Liver (tissue), 9 donors: ENCODE measurements around the gene MRAS. TPM values are rescaled to one million over a fixed set of nuclear protein-coding genes. Genes with fewer than 3 reads are reported as not detected.

ENCODE experiments used
- DNase-seq: peaks from one replicate; pipeline ENCODE4 v3.0.0-alpha.2; 2017; ENCODE audit warnings: low spot score
- H3K27ac ChIP-seq, 2 donors: one replicate each; pipeline ENCODE4 v1.7.0; 2013; ENCODE audit warnings: inconsistent platforms in 2 of 2, low read length in 2 of 2, control low read depth in 1 of 2, low read depth in 1 of 2, mild to moderate bottlenecking in 1 of 2
- H3K27me3 ChIP-seq, 4 donors: one replicate each; pipeline versions ENCODE4 v1.6.1 to v1.7.0; 2013; ENCODE audit warnings: low read length in 3 of 4, inconsistent platforms in 1 of 4, mild to moderate bottlenecking in 1 of 4, moderate library complexity in 1 of 4; ENCODE audit not compliant: control insufficient read depth in 4 of 4, insufficient read depth in 4 of 4
- H3K36me3 ChIP-seq, 4 donors: one replicate each; pipeline versions ENCODE4 v1.6.1 to v1.7.0; 2013; ENCODE audit warnings: low read length in 3 of 4, mild to moderate bottlenecking in 3 of 4, low read depth in 1 of 4, moderate library complexity in 1 of 4; ENCODE audit not compliant: control insufficient read depth in 4 of 4, insufficient read depth in 3 of 4
- H3K4me1 ChIP-seq, 4 donors: one replicate each; pipeline versions ENCODE4 v1.6.1 to v1.7.0; 2013; ENCODE audit warnings: low read length in 3 of 4, mild to moderate bottlenecking in 3 of 4, moderate library complexity in 1 of 4; ENCODE audit not compliant: control insufficient read depth in 4 of 4, insufficient read depth in 4 of 4
- H3K4me3 ChIP-seq, 3 donors: one replicate each; pipeline versions ENCODE4 v1.6.1 to v1.7.0; 2013; ENCODE audit warnings: low read length in 3 of 3, control low read depth in 1 of 3, low read depth in 1 of 3, mild to moderate bottlenecking in 1 of 3
- H3K9ac ChIP-seq, 2 donors: one replicate each; pipeline ENCODE4 v1.7.0; 2013; ENCODE audit warnings: low read length in 2 of 2, mild to moderate bottlenecking in 2 of 2, moderate library complexity in 2 of 2, control low read depth in 1 of 2, low read depth in 1 of 2
- H3K9me3 ChIP-seq, 4 donors: one replicate each; pipeline versions ENCODE4 v1.6.1 to v1.7.0; 2013; ENCODE audit warnings: low read length in 3 of 4; ENCODE audit not compliant: control insufficient read depth in 4 of 4
- EGR1 ChIP-seq, 2 donors: IDR thresholded peaks; 2 replicates each; pipeline ENCODE4 v1.6.1; 2016 to 2018; ENCODE audit warnings: antibody characterized with exemption in 2 of 2, low read depth in 2 of 2
- FOXA2 ChIP-seq: IDR thresholded peaks from 2 replicates; pipeline ENCODE4 v1.6.1; 2016; ENCODE audit warnings: antibody characterized with exemption
- GABPA ChIP-seq, 2 donors: IDR thresholded peaks in 1 of 2; conservative IDR thresholded peaks in 1 of 2; 2 replicates each; pipeline ENCODE4 v1.6.1; 2016; ENCODE audit warnings: antibody characterized with exemption in 2 of 2, mild to moderate bottlenecking in 1 of 2, moderate library complexity in 1 of 2
- HNF4A ChIP-seq, 2 donors: conservative IDR thresholded peaks; 2 replicates each; pipeline ENCODE4 v1.6.1; 2016; ENCODE audit warnings: antibody characterized with exemption in 2 of 2, mild to moderate bottlenecking in 2 of 2
- HNF4G ChIP-seq: IDR thresholded peaks from 2 replicates; pipeline ENCODE4 v1.6.1; 2016; ENCODE audit warnings: antibody characterized with exemption
- JUND ChIP-seq, 2 donors: IDR thresholded peaks; 2 replicates each; pipeline ENCODE4 v1.6.1; 2016; ENCODE audit warnings: antibody characterized with exemption in 2 of 2
- RAD21 ChIP-seq, 2 donors: IDR thresholded peaks; 2 replicates each; pipeline ENCODE4 v1.6.1; 2016; ENCODE audit warnings: antibody characterized with exemption in 2 of 2, mild to moderate bottlenecking in 2 of 2
- RXRA ChIP-seq, 2 donors: IDR thresholded peaks; 2 replicates each; pipeline ENCODE4 v1.6.1; 2017 to 2018; ENCODE audit warnings: antibody characterized with exemption in 2 of 2, mild to moderate bottlenecking in 1 of 2
- SP1 ChIP-seq: IDR thresholded peaks from 2 replicates; pipeline ENCODE4 v1.6.1; 2018; ENCODE audit warnings: antibody characterized with exemption, mild to moderate bottlenecking
- TAF1 ChIP-seq: conservative IDR thresholded peaks from 2 replicates; pipeline ENCODE4 v1.6.1; 2016; ENCODE audit warnings: antibody characterized with exemption, mild to moderate bottlenecking
- YY1 ChIP-seq: IDR thresholded peaks from 2 replicates; pipeline ENCODE4 v1.6.1; 2016; ENCODE audit warnings: antibody characterized with exemption, mild to moderate bottlenecking
- WGBS: extraction: QIAGEN DNeasy Blood & Tissue Kit; methylation state at CpG from one replicate; pipeline ENCODE4 v1.1.7; 2013; 5-methylcytosine and 5-hydroxymethylcytosine counted together
- polyA plus RNA-seq, 2 donors: library from polyadenylated mRNA; stranded (reverse) in 1 of 2; unstranded in 1 of 2; fragments of 200-250 nt in 1 of 2; fragments of >200 nt in 1 of 2; fragmentation: Nextera tagmentation in 1 of 2; extraction: Ambion mirVana in 1 of 2; gene quantifications; one replicate each; pipeline versions ENCODE4 v1.2.1 to v1.2.3, GENCODE V29; 2013 to 2015
- total RNA-seq, 2 donors: library from RNA; depleted of rRNA; stranded (reverse); fragments of >200 nt; gene quantifications; one replicate each; pipeline ENCODE4 v1.2.3, GENCODE V29; 2014
- TF ChIP-seq, protein P1 (sequence below): IDR thresholded peaks from 2 replicates; pipeline ENCODE4 v1.6.1; 2016; ENCODE audit warnings: antibody characterized with exemption
- TF ChIP-seq, protein P2 (sequence below): IDR thresholded peaks from 2 replicates; pipeline ENCODE4 v1.6.1; 2016; ENCODE audit warnings: antibody characterized with exemption
- TF ChIP-seq, protein P3 (sequence below): fragments of 150-350 bp; IDR thresholded peaks from 2 replicates; pipeline ENCODE4 v1.5.1; 2017; ENCODE audit warnings: improper control_type of control experiment, low read depth, low read length; ENCODE audit not compliant: missing input control
- TF ChIP-seq, protein P4 (sequence below): IDR thresholded peaks from 2 replicates; pipeline ENCODE4 v1.6.1; 2016; ENCODE audit warnings: antibody characterized with exemption, mild to moderate bottlenecking
- donor health status: healthy.
- donor health status: healthy.
- donor health status: healthy.
- donor health status: healthy.
- donor health status: healthy.

MRAS gene
- total and polyA plus RNA-seq, 4 donors, result 1.6 to 2.6 (median 1.9) TPM

DNA sequence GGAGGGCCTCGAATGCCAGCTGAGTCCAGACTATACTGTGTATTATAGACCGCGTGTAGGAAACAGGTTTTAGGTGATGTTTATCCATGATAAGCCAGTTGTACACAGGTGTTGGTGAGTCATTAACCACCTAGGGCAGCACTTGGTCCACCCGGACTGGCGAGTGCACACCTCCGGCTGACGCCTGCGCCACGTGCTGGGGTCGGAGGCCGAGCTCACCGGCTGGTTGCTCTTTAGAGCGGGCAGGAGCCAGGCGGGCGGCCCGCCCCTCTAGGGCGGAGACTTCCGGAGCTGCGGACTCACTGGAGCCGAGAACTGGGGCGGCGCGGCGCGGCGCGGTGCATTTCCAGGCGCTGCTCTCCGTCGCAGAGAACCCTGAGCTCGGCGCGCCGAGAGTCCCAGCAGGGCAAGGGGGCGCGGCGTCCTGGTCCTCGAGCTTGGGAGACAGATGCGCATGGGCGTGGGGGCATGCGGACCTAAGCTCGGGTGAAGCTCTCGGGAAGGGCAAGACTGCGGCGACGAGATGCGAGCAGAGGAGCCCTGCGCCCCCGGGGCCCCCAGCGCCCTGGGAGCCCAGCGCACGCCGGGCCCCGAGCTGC, 86.0 kb downstream of the MRAS start, which contains the start of gene ESYT3:
Gene ESYT3, plus strand, starts transcription at position 341 of the 599 bp plus-strand sequence. Its CDS starts 183 bp downstream, at position 524.
- H3K4me3 ChIP-seq, result peak within 1 kb of the TSS; percentile 47 to 55 (median 50)
- no peak within 1 kb of the TSS for H3K9ac ChIP-seq
- no peak for TF ChIP-seq RAD21 (IDR thresholded peaks at IDR 0.05)
- TF ChIP-seq YY1, result peak; percentile 12
- TF ChIP-seq RXRA (IDR thresholded peaks at IDR 0.05), result peak in 1 of 2 donors; percentile 31
- peak in 1 of 2 donors; percentile 52 for TF ChIP-seq JUND (IDR thresholded peaks at IDR 0.05)
- peak; percentile 21 for TF ChIP-seq SP1
- TF ChIP-seq TAF1, result no peak
- TF ChIP-seq, protein P1, sequence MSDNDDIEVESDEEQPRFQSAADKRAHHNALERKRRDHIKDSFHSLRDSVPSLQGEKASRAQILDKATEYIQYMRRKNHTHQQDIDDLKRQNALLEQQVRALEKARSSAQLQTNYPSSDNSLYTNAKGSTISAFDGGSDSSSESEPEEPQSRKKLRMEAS, result peak; percentile 77
- no peak for TF ChIP-seq EGR1 (IDR thresholded peaks at IDR 0.05; ENCODE audit: low read depth in 2 of 2)
- TF ChIP-seq, protein P2, sequence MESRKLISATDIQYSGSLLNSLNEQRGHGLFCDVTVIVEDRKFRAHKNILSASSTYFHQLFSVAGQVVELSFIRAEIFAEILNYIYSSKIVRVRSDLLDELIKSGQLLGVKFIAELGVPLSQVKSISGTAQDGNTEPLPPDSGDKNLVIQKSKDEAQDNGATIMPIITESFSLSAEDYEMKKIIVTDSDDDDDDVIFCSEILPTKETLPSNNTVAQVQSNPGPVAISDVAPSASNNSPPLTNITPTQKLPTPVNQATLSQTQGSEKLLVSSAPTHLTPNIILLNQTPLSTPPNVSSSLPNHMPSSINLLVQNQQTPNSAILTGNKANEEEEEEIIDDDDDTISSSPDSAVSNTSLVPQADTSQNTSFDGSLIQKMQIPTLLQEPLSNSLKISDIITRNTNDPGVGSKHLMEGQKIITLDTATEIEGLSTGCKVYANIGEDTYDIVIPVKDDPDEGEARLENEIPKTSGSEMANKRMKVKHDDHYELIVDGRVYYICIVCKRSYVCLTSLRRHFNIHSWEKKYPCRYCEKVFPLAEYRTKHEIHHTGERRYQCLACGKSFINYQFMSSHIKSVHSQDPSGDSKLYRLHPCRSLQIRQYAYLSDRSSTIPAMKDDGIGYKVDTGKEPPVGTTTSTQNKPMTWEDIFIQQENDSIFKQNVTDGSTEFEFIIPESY, result no peak
- TF ChIP-seq GABPA (IDR thresholded peaks at IDR 0.05 in 1 of 2, conservative IDR thresholded peaks at IDR 0.05 in 1 of 2), result peak in 1 of 2 donors; percentile 37
- TF ChIP-seq, protein P3, sequence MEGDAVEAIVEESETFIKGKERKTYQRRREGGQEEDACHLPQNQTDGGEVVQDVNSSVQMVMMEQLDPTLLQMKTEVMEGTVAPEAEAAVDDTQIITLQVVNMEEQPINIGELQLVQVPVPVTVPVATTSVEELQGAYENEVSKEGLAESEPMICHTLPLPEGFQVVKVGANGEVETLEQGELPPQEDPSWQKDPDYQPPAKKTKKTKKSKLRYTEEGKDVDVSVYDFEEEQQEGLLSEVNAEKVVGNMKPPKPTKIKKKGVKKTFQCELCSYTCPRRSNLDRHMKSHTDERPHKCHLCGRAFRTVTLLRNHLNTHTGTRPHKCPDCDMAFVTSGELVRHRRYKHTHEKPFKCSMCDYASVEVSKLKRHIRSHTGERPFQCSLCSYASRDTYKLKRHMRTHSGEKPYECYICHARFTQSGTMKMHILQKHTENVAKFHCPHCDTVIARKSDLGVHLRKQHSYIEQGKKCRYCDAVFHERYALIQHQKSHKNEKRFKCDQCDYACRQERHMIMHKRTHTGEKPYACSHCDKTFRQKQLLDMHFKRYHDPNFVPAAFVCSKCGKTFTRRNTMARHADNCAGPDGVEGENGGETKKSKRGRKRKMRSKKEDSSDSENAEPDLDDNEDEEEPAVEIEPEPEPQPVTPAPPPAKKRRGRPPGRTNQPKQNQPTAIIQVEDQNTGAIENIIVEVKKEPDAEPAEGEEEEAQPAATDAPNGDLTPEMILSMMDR, result no peak
- TF ChIP-seq, protein P4, sequence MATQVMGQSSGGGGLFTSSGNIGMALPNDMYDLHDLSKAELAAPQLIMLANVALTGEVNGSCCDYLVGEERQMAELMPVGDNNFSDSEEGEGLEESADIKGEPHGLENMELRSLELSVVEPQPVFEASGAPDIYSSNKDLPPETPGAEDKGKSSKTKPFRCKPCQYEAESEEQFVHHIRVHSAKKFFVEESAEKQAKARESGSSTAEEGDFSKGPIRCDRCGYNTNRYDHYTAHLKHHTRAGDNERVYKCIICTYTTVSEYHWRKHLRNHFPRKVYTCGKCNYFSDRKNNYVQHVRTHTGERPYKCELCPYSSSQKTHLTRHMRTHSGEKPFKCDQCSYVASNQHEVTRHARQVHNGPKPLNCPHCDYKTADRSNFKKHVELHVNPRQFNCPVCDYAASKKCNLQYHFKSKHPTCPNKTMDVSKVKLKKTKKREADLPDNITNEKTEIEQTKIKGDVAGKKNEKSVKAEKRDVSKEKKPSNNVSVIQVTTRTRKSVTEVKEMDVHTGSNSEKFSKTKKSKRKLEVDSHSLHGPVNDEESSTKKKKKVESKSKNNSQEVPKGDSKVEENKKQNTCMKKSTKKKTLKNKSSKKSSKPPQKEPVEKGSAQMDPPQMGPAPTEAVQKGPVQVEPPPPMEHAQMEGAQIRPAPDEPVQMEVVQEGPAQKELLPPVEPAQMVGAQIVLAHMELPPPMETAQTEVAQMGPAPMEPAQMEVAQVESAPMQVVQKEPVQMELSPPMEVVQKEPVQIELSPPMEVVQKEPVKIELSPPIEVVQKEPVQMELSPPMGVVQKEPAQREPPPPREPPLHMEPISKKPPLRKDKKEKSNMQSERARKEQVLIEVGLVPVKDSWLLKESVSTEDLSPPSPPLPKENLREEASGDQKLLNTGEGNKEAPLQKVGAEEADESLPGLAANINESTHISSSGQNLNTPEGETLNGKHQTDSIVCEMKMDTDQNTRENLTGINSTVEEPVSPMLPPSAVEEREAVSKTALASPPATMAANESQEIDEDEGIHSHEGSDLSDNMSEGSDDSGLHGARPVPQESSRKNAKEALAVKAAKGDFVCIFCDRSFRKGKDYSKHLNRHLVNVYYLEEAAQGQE, result no peak
- no peak for TF ChIP-seq FOXA2
- TF ChIP-seq HNF4A (conservative IDR thresholded peaks at IDR 0.05), result peak; percentile 19 to 37
- no peak for TF ChIP-seq HNF4G
- no peaks in the 10 kb centered on the region for H3K36me3 ChIP-seq
- H3K4me1 ChIP-seq, result peaks cover 8 to 20% (median 14%) of the 10 kb centered on the region in 4 donors
- no peaks in the 10 kb centered on the region for H3K9me3 ChIP-seq
- no peak within 1 kb of the TSS for H3K27ac ChIP-seq
- WGBS, result 1% methylated on average over 54 of the region's 54 CpGs
- peaks cover 0 to 4% (median 2%) of the 10 kb centered on the region in 4 donors for H3K27me3 ChIP-seq
- peak; percentile 66 for DNase-seq
